D341Med (cell line): ENCODE data around the gene KCNS1.
"Not testable (repeated sequence)": the region's sequence is repeated elsewhere in the genome, so short reads cannot be mapped to it uniquely, and the experiment has no call there.

ENCODE experiments used
- DNase-seq: peaks from one replicate; pipeline ENCODE4 v3.0.0; 2012; ENCODE audit warnings: low spot score

KCNS1 gene

GRCh38 chr20:45073221-45073620 lies 27.7 kb downstream of the KCNS1 start:
- DNase-seq, result no peak

GRCh38 chr20:45072066-45072465 lies 28.9 kb downstream of the KCNS1 start:
- DNase-seq, result no peak

- no peak for DNase-seq
These were observed 29.8 kb downstream of the KCNS1 start for GRCh38 chr20:45070932-45071632.

GRCh38 chr20:45069261-45069660 lies 31.7 kb downstream of the KCNS1 start:
- no peak for DNase-seq

GRCh38 chr20:45067558-45067957 lies 33.4 kb downstream of the KCNS1 start:
- no peak for DNase-seq

- DNase-seq, result no peak
These were observed 33.8 kb downstream of the KCNS1 start for GRCh38 chr20:45067087-45067486.

GRCh38 chr20:45066372-45066771 lies 34.6 kb downstream of the KCNS1 start:
- no peak for DNase-seq

GRCh38 chr20:45064812-45065211 lies 36.1 kb downstream of the KCNS1 start:
- no peak for DNase-seq

- not testable (repeated sequence) for DNase-seq
These were observed 37.8 kb downstream of the KCNS1 start for GRCh38 chr20:45063107-45063506.

GRCh38 chr20:45061244-45061643 lies 39.7 kb downstream of the KCNS1 start:
- DNase-seq, result no peak

- no peak for DNase-seq
These were observed 40.6 kb downstream of the KCNS1 start for GRCh38 chr20:45060294-45060693.

- no peak for DNase-seq
These were observed 41.8 kb downstream of the KCNS1 start for GRCh38 chr20:45059022-45059728.

GRCh38 chr20:45058168-45058850 lies 42.6 kb downstream of the KCNS1 start:
- DNase-seq, result no peak

GRCh38 chr20:45056473-45057173 lies 44.3 kb downstream of the KCNS1 start:
- DNase-seq, result no peak

GRCh38 chr20:45055056-45055455 lies 45.9 kb downstream of the KCNS1 start:
- DNase-seq, result no peak

- no peak for DNase-seq
These were observed 47.2 kb downstream of the KCNS1 start for GRCh38 chr20:45053430-45054351.

- no peak for DNase-seq
These were observed 48.1 kb downstream of the KCNS1 start for GRCh38 chr20:45052698-45053429.

- no peak for DNase-seq
These were observed 49.5 kb downstream of the KCNS1 start for GRCh38 chr20:45051204-45052060.

GRCh38 chr20:45049904-45050471 lies 50.9 kb downstream of the KCNS1 start:
- DNase-seq, result no peak
